K562 (cell line): Measurements from ENCODE around the gene ZBTB33. TPM values are rescaled to one million over a fixed set of nuclear protein-coding genes. Genes with fewer than 3 reads are reported as not detected.

Experiments used
- ATAC-seq: fragments of 200-7000 bp; cut with Tn5 transposase; 3 replicates; pipeline ENCODE4 v1.9.1; 2020; ENCODE audit warnings: moderate library complexity
- BruUV-seq: library from RNA; stranded (reverse); fragments of 400-500 nt; replicated peaks from 2 replicates; lab custom pipeline; 2021; lab: Mats Ljungman, UMichigan
- CTCF ChIA-PET: fragments of 300-600 bp; formaldehyde crosslinking; extraction: SDS; loops from one replicate; lab custom pipeline; 2021; ENCODE audit warnings: low intra/inter-chr PET ratio; lab: Yijun Ruan, JAX
- POLR2A ChIA-PET: fragments of 300-600, 350-650 bp; sonication (Branson Sonifier 250); formaldehyde crosslinking; extraction: SDS; loops from one replicate; lab custom pipeline; 2021; ENCODE audit warnings: antibody characterized with exemption, inconsistent platforms; lab: Yijun Ruan, JAX
- DNase-seq, 4 experiments: peaks; one replicate each; pipeline versions ENCODE4 v3.0.0 to v3.0.0-alpha.2; 2011 to 2018; ENCODE audit warnings: low spot score in 3 of 4, mixed read lengths in 3 of 4; ENCODE audit errors: extremely low read depth in 1 of 4
- FAIRE-seq: peaks from 2 replicates; lab custom pipeline; 2011; peaks lifted over from hg19 to GRCh38; lab: Jason Lieb, UNC
- H2AFZ ChIP-seq: 2 replicates; pipeline ENCODE4 v1.6.0; 2011; ENCODE audit warnings: low read depth, low read length, control low read depth, inconsistent platforms
- H3K27ac ChIP-seq: fragments of 200-600 bp; 3 replicates; pipeline ENCODE4 v1.8.0; 2011; ENCODE audit warnings: low read depth, mild to moderate bottlenecking, control low read depth, inconsistent platforms, low read length, moderate library complexity, mixed read lengths; ENCODE audit errors: extremely low read depth
- H3K27me3 ChIP-seq, 2 experiments: fragments of 300-600 bp in 1 of 2; 2 replicates in 1 of 2; 3 replicates in 1 of 2; pipeline versions ENCODE4 v1.6.0 to v1.8.0; 2011; ENCODE audit warnings: inconsistent platforms in 2 of 2, low read length in 2 of 2, mild to moderate bottlenecking in 1 of 2, mixed read lengths in 1 of 2, moderate library complexity in 1 of 2; ENCODE audit not compliant: control insufficient read depth in 2 of 2, insufficient read depth in 2 of 2
- H3K36me3 ChIP-seq: fragments of 300-600 bp; 3 replicates; pipeline ENCODE4 v1.8.0; 2011; ENCODE audit warnings: mild to moderate bottlenecking, low read length, inconsistent platforms; ENCODE audit not compliant: control insufficient read depth, insufficient read depth
- H3K4me1 ChIP-seq, 2 experiments: fragments of 200-600 bp in 1 of 2; replicated peaks in 1 of 2; 2 replicates in 1 of 2; 3 replicates in 1 of 2; pipeline versions ENCODE4 v1.5.1 to v1.8.0; 2011; ENCODE audit warnings: inconsistent platforms in 2 of 2, low read length in 2 of 2, mild to moderate bottlenecking in 1 of 2, mixed read lengths in 1 of 2, moderate library complexity in 1 of 2; ENCODE audit not compliant: control insufficient read depth in 2 of 2, insufficient read depth in 2 of 2
- H3K4me2 ChIP-seq: 2 replicates; pipeline ENCODE4 v1.6.1; 2011; ENCODE audit warnings: low read length, control low read depth, inconsistent platforms, mixed read lengths; ENCODE audit not compliant: insufficient read depth
- H3K4me3 ChIP-seq: fragments of 200-600 bp; sonication (generic), shearing (Covaris generic); 2 replicates; pipeline ENCODE4 v1.5.1; 2016; ENCODE audit warnings: control low read depth, inconsistent platforms
- H3K79me2 ChIP-seq: fragments of 200-600 bp; 3 replicates; pipeline ENCODE4 v1.8.0; 2011; ENCODE audit warnings: low read length, inconsistent platforms; ENCODE audit not compliant: control insufficient read depth, insufficient read depth
- H3K9ac ChIP-seq, 2 experiments: 2 replicates each; pipeline versions ENCODE4 v1.6.0 to v1.6.1; 2011; ENCODE audit warnings: low read depth in 2 of 2, low read length in 2 of 2, control low read depth in 1 of 2, inconsistent platforms in 1 of 2, mild to moderate bottlenecking in 1 of 2, mixed read lengths in 1 of 2; ENCODE audit not compliant: insufficient read depth in 1 of 2
- H3K9me1 ChIP-seq: one replicate; pipeline ENCODE4 v1.6.0; 2011; ENCODE audit warnings: inconsistent platforms, mild to moderate bottlenecking, low read length, moderate library complexity; ENCODE audit not compliant: control insufficient read depth, insufficient read depth
- H3K9me3 ChIP-seq: replicated peaks from 2 replicates; pipeline ENCODE4 v1.5.1; 2011; ENCODE audit warnings: low read depth, low read length, inconsistent platforms; ENCODE audit not compliant: control insufficient read depth, insufficient read depth
- H4K20me1 ChIP-seq: replicated peaks from 2 replicates; pipeline ENCODE4 v1.6.1; 2011; ENCODE audit warnings: low read length, inconsistent platforms, mixed read lengths; ENCODE audit not compliant: control insufficient read depth, insufficient read depth
- HDAC3 ChIP-seq: fragments of 450-650 bp; IDR thresholded peaks from 2 replicates; pipeline ENCODE4 v1.6.1; 2018; ENCODE audit warnings: borderline replicate concordance, mild to moderate bottlenecking, moderate library complexity; ENCODE audit not compliant: partially characterized antibody
- THRB ChIP-seq: fragments of 450-650 bp; formaldehyde crosslinking; conservative IDR thresholded peaks from 2 replicates; pipeline ENCODE4 v1.4.0; 2022; ENCODE audit warnings: mild to moderate bottlenecking, missing genetic modification characterization
- ZC3H11A ChIP-seq: IDR thresholded peaks from 2 replicates; pipeline ENCODE4 v1.6.1; 2012; ENCODE audit warnings: low read depth, low read length, improper control_type of control experiment
- ZNF146 ChIP-seq: IDR thresholded peaks from one replicate; pipeline ENCODE4 v1.6.1; 2018; ENCODE audit warnings: missing compliant biosample characterization; ENCODE audit not compliant: unreplicated experiment
- ZNF316 ChIP-seq: fragments of 450-650 bp; IDR thresholded peaks from 2 replicates; pipeline ENCODE4 v1.6.1; 2016
- ZNF699 ChIP-seq: fragments of 250-450 bp; sonication (Bioruptor Pico); IDR thresholded peaks from 2 replicates; pipeline ENCODE4 v1.8.0; 2021; ENCODE audit warnings: mild to moderate bottlenecking, moderate library complexity; ENCODE audit not compliant: insufficient replicate concordance
- WGBS: fragments of 100-300 bp; shearing (Covaris generic); methylation state at CpG from one replicate; pipeline ENCODE4 v1.1.6; 2016; ENCODE audit warnings: low coverage, mixed read lengths; ENCODE audit not compliant: insufficient coverage; ENCODE audit errors: missing lambda C conversion rate; 5-methylcytosine and 5-hydroxymethylcytosine counted together
- in situ Hi-C: fragments of 300-500 bp; cut with MboI; formaldehyde crosslinking; loops from 4 replicates; pipeline ENCODE4 v1.15.0; 2018; ENCODE audit warnings: inconsistent platforms, mixed read lengths
- intact Hi-C: fragments of 100-400 bp; cut with micrococcal nuclease; formaldehyde crosslinking; loops from 2 replicates; pipeline ENCODE4 v1.14.2; 2022
- polyA plus RNA-seq, 8 experiments: library from polyadenylated mRNA; depleted of rRNA in 4 of 8; stranded (reverse) in 5 of 8; unstranded in 3 of 8; fragments of >200 nt; fragmentation: Nextera tagmentation in 2 of 8; fragmentation: Illumina TruSeq in 1 of 8; extraction: Ambion mirVana in 2 of 8; extraction: Trizol in 1 of 8; gene quantifications; 2 replicates each; pipeline versions ENCODE4 v1.2.1 to v1.2.3, GENCODE V29; 2011 to 2014; ENCODE audit warnings: inconsistent platforms in 1 of 8, missing spikeins in 1 of 8
- total RNA-seq, 7 experiments: library from RNA; depleted of rRNA in 6 of 7; stranded (reverse); fragments of >200 nt in 6 of 7; fragmentation: Illumina TruSeq in 2 of 7; extraction: Trizol in 2 of 7; gene quantifications; 2 replicates each; pipeline versions ENCODE4 v1.2.1 to v1.2.3, GENCODE V29; 2011 to 2021; ENCODE audit warnings: low replicate concordance in 1 of 7
- TF ChIP-seq, protein P1 (sequence below): sonication (generic); IDR thresholded peaks from 2 replicates; pipeline ENCODE4 v1.6.1; 2016

ZBTB33 gene
- total and polyA plus RNA-seq, 9 of the 15 experiments (the other 6 are each of a cell fraction or from before 2014, with no cell fraction given) = 5.6 to 29.8 (median 15.6) TPM

GRCh38 chrX:120269373-120270035, 18.9 kb downstream of the ZBTB33 start:
- FAIRE-seq (no peak), ATAC-seq (no peak), DNase-seq (no peak)
- in situ Hi-C loops (no loop called here), intact Hi-C loops (no loop called here)
- no peaks in the 10 kb centered on the region for H4K20me1 ChIP-seq
- H3K9me1 ChIP-seq = no peaks in the 10 kb centered on the region
- no peak overlapping the region for H2AFZ ChIP-seq
- no peaks in the 10 kb centered on the region for H3K4me1 ChIP-seq
- no peaks in the 10 kb centered on the region for H3K36me3 ChIP-seq
- H3K4me2 ChIP-seq = no peak overlapping the region
- H3K4me3 ChIP-seq = no peak overlapping the region
- H3K9ac ChIP-seq = no peak overlapping the region
- no peak overlapping the region for H3K27ac ChIP-seq
- H3K79me2 ChIP-seq = no peaks in the 10 kb centered on the region
- POLR2A ChIA-PET = no interaction called here
- WGBS = 0% methylated on average over 1 of the region's 1 CpG
- CTCF ChIA-PET = no interaction called here
- no peak for TF ChIP-seq THRB (CRISPR knock-in tag)
- no TSS peak for BruUV-seq
- H3K9me3 ChIP-seq = no peaks in the 10 kb centered on the region
- H3K27me3 ChIP-seq = peaks cover 2 to 5% of the 10 kb centered on the region in 2 experiments; a peak in 2 of 5 replicates

DNA sequence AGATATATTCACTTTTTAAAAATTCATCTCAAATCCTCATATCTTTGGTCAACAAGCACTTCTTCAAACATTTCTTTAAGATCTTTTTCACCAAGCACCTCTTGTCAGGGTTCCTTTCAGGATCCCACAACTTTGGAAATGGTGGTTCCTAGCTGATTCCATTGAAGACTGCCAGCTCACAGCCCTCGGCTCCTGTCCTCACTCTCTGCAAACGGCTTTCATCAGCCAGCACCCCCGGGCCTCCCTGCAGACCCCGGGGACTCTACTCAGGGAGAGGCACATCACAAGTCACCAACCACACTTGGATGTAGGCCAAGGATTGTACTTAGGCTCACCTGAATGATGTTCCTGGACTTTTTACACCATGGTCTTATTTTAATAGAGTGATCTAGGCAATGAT, 20.0 kb downstream of the ZBTB33 start:
- intact Hi-C loops (no loop called here), in situ Hi-C loops (no loop called here)
- no peak overlapping the region for H3K27ac ChIP-seq
- DNase-seq = no peak
- WGBS = 0% methylated on average over 3 of the region's 4 CpGs
- CTCF ChIA-PET = no interaction called here
- no peaks in the 10 kb centered on the region for H3K36me3 ChIP-seq
- no peak overlapping the region for H3K9ac ChIP-seq
- no peak for TF ChIP-seq ZC3H11A
- no peak for TF ChIP-seq ZNF146
- TF ChIP-seq, protein P1, sequence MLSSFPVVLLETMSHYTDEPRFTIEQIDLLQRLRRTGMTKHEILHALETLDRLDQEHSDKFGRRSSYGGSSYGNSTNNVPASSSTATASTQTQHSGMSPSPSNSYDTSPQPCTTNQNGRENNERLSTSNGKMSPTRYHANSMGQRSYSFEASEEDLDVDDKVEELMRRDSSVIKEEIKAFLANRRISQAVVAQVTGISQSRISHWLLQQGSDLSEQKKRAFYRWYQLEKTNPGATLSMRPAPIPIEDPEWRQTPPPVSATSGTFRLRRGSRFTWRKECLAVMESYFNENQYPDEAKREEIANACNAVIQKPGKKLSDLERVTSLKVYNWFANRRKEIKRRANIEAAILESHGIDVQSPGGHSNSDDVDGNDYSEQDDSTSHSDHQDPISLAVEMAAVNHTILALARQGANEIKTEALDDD = no peak
- no peak for TF ChIP-seq ZNF316
- no peak for TF ChIP-seq HDAC3
- TF ChIP-seq ZNF699 (CRISPR knock-in tag) = no peak
- TF ChIP-seq, all 486 proteins: peak for 0
- H2AFZ ChIP-seq = no peak overlapping the region
- BruUV-seq = no TSS peak
- ATAC-seq (no peak), FAIRE-seq (no peak)
- no peak overlapping the region for H3K4me3 ChIP-seq
- H3K27me3 ChIP-seq = peaks cover 2 to 5% of the 10 kb centered on the region in 2 experiments; a peak in 2 of 5 replicates
- H3K4me2 ChIP-seq = no peak overlapping the region
- no peaks in the 10 kb centered on the region for H3K9me3 ChIP-seq
- no peaks in the 10 kb centered on the region for H3K4me1 ChIP-seq
- H4K20me1 ChIP-seq = no peaks in the 10 kb centered on the region
- no peaks in the 10 kb centered on the region for H3K9me1 ChIP-seq
- no peaks in the 10 kb centered on the region for H3K79me2 ChIP-seq
- POLR2A ChIA-PET = no interaction called here
